Measurements from ENCODE around the gene SKP1. TPM values are rescaled to one million over a fixed set of nuclear protein-coding genes. Genes with fewer than 3 reads are reported as not detected.

SKP1 gene
- total and polyA plus RNA-seq, 12 donors, result 65.2 to 675 (median 483) TPM

GRCh38 chr5:134203630-134204029 is 26.9 kb upstream of the SKP1 start:
- Histone ChIP-seq H3K27me3 (no peaks in the 10 kb centered on the region), H3K4me1 (peaks cover 0 to 46% (median 25%) of the 10 kb centered on the region in 9 donors), H3K27ac (no peak overlapping the region), H3K4me3 (no peak overlapping the region), H3K9me3 (no peaks in the 10 kb centered on the region), H3K36me3 (peaks cover 0 to 79% (median 51%) of the 10 kb centered on the region in 9 donors)
- ATAC-seq (no peak), DNase-seq (no peak)
- TF ChIP-seq CTCF (IDR thresholded peaks at IDR 0.05), result no peak
- intact Hi-C loops (cut with DNase I), result no loop called here
- 97 to 98% methylated on average over 3 of the region's 3 CpGs for WGBS, 2 donors

GRCh38 chr5:134195666-134196065 is 18.9 kb upstream of the SKP1 start:
- TF ChIP-seq CTCF (IDR thresholded peaks at IDR 0.05), result no peak
- Histone ChIP-seq H3K36me3 (peaks cover 0 to 65% (median 37%) of the 10 kb centered on the region in 9 donors), H3K4me3 (no peak overlapping the region), H3K27me3 (no peaks in the 10 kb centered on the region), H3K9me3 (no peaks in the 10 kb centered on the region), H3K27ac (peak overlapping the region in 5 of 10 donors; percentile 35 to 55 (median 38)), H3K4me1 (peaks cover 0 to 15% (median 0%) of the 10 kb centered on the region in 9 donors)
- intact Hi-C loops (cut with DNase I), result no loop called here
- 63 to 65% methylated on average over 5 of the region's 5 CpGs for WGBS, 2 donors
- ATAC-seq, result no peak
- no peak for DNase-seq

- DNase-seq, result no peak
- ATAC-seq, result no peak
- H3K27me3 ChIP-seq, result no peaks in the 10 kb centered on the region
- TF ChIP-seq CTCF (IDR thresholded peaks at IDR 0.05), result no peak
- no peaks in the 10 kb centered on the region for H3K9me3 ChIP-seq
- WGBS, 2 donors, result 84% methylated on average over 3 of the region's 3 CpGs
- H3K4me1 ChIP-seq, result peaks cover 0 to 16% (median 12%) of the 10 kb centered on the region in 9 donors
- no peaks in the 10 kb centered on the region for H3K36me3 ChIP-seq
- no peak overlapping the region for H3K27ac ChIP-seq
- intact Hi-C loops (cut with DNase I), result loop anchor here in 7 of 10 donors (2.0 to 10.0 kb wide), 3 partner anchors 100 to 406 kb away; no protein-coding TSS in a partner anchor
- H3K4me3 ChIP-seq, result no peak overlapping the region
Measured at GRCh38 chr5:134189031-134189430, 12.3 kb upstream of the SKP1 start.

GRCh38 chr5:134188092-134188491 is 11.3 kb upstream of the SKP1 start:
- Histone ChIP-seq H3K4me3 (no peak overlapping the region), H3K4me1 (peaks cover 0 to 17% (median 12%) of the 10 kb centered on the region in 9 donors), H3K27ac (no peak overlapping the region), H3K9me3 (no peaks in the 10 kb centered on the region), H3K27me3 (no peaks in the 10 kb centered on the region), H3K36me3 (no peaks in the 10 kb centered on the region)
- intact Hi-C loops (cut with DNase I), result loop anchor here in 7 of 10 donors (2.0 to 10.0 kb wide), 3 partner anchors 101 to 407 kb away; no protein-coding TSS in a partner anchor
- no peak for DNase-seq
- WGBS, 2 donors, result 74 to 84% methylated on average over 1 of the region's 1 CpG
- no peak for ATAC-seq
- no peak for TF ChIP-seq CTCF (IDR thresholded peaks at IDR 0.05)
